HEK293T (cell line): ENCODE measurements around the gene DLX6.

Experiments
- BHLHE40 ChIP-seq: fragments of 450-650 bp; IDR thresholded peaks from 2 replicates; pipeline ENCODE4 v1.6.1; 2016; ENCODE audit warnings: mild to moderate bottlenecking, moderate library complexity, borderline replicate concordance
- ELF4 ChIP-seq: fragments of 450-650 bp; IDR thresholded peaks from 2 replicates; pipeline ENCODE4 v1.6.1; 2017; ENCODE audit warnings: antibody characterized with exemption
- FOXA1 ChIP-seq: fragments of 450-650 bp; IDR thresholded peaks from 2 replicates; pipeline ENCODE4 v1.6.1; 2016; ENCODE audit warnings: mild to moderate bottlenecking
- FOXK2 ChIP-seq: fragments of 450-650 bp; IDR thresholded peaks from 2 replicates; pipeline ENCODE4 v1.6.1; 2016; ENCODE audit warnings: mild to moderate bottlenecking
- FOXM1 ChIP-seq: fragments of 450-650 bp; IDR thresholded peaks from 2 replicates; pipeline ENCODE4 v1.6.1; 2017; ENCODE audit warnings: mild to moderate bottlenecking, borderline replicate concordance
- HDGF ChIP-seq: fragments of 450-650 bp; IDR thresholded peaks from 2 replicates; pipeline ENCODE4 v1.6.1; 2017; ENCODE audit warnings: antibody characterized with exemption, borderline replicate concordance
- L3MBTL2 ChIP-seq: fragments of 450-650 bp; conservative IDR thresholded peaks from 2 replicates; pipeline ENCODE4 v1.6.1; 2016; ENCODE audit warnings: mild to moderate bottlenecking
- LEF1 ChIP-seq: fragments of 450-650 bp; IDR thresholded peaks from 2 replicates; pipeline ENCODE4 v1.6.1; 2017; ENCODE audit warnings: mild to moderate bottlenecking, borderline replicate concordance
- NFRKB ChIP-seq: fragments of 450-650 bp; IDR thresholded peaks from 2 replicates; pipeline ENCODE4 v1.6.1; 2016; ENCODE audit warnings: mild to moderate bottlenecking, moderate library complexity
- SP1 ChIP-seq: fragments of 450-650 bp; IDR thresholded peaks from 2 replicates; pipeline ENCODE4 v1.6.1; 2017
- SUZ12 ChIP-seq: fragments of 450-650 bp; IDR thresholded peaks from 2 replicates; pipeline ENCODE4 v1.6.1; 2016; ENCODE audit warnings: mild to moderate bottlenecking
- ZNF384 ChIP-seq: fragments of 450-650 bp; IDR thresholded peaks from 2 replicates; pipeline ENCODE4 v1.6.1; 2016
- TF ChIP-seq, protein P1 (sequence below): fragments of 450-650 bp; IDR thresholded peaks from 2 replicates; pipeline ENCODE4 v1.6.1; 2016

DNA sequence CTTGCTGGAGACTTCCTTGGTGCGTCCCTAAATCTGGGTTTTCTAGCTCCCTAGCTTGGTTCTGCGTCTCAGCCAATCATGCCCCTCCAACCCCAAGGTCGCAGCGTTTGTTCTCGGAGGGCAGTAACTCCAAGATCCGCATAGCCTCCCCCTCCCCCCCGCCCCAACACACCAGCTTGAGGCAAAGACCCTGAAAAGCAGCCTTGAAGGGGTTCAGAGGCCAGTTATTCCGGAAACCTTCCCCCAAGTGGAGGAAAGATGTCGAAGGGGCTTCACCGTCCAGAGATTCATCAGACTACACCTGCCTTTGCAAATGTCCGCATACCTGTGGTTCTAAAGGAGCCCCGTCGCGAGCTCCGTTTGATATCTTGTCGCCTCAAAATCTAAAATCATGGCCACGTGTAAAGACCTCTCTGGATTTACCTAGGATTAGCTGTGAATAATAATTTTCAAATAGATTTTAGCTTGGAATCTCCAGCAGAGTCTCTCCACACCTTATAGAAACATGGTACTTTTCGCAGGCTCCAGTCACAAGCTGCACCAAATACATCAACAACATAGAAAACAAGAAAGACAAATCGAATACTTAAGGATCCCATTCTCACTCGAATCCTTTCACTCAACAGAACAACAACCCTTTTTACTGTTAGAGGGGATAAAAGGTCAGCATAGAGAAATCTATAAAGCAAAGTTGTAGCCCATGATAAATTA is 7.9 kb downstream of the DLX6 start:
- TF ChIP-seq FOXA1 (no peak), L3MBTL2 (no peak), NFRKB (no peak), ELF4 (no peak), BHLHE40 (no peak), SUZ12 (no peak), SP1 (no peak), HDGF (no peak), LEF1 (no peak), FOXK2 (no peak), FOXM1 (no peak), ZNF384 (no peak)
- TF ChIP-seq, protein P1, sequence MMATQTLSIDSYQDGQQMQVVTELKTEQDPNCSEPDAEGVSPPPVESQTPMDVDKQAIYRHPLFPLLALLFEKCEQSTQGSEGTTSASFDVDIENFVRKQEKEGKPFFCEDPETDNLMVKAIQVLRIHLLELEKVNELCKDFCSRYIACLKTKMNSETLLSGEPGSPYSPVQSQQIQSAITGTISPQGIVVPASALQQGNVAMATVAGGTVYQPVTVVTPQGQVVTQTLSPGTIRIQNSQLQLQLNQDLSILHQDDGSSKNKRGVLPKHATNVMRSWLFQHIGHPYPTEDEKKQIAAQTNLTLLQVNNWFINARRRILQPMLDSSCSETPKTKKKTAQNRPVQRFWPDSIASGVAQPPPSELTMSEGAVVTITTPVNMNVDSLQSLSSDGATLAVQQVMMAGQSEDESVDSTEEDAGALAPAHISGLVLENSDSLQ, result no peak
